Stimulated activated CD4-positive, alpha-beta T cell treated with anti-CD3 and anti-CD28 coated beads, Interleukin-15, amount 100 ng/mL, for 24 hours (primary cell): ENCODE results near the gene FAM124A.

Experiments used
- DNase-seq: peaks from one replicate; pipeline ENCODE4 v3.0.0-alpha.2; 2020

Gene FAM124A

GRCh38 chr13:51222037-51222685 is at the start of gene FAM124A:
Gene FAM124A, plus strand, starts transcription at chr13:51222398. Its CDS starts 104 bp downstream, at chr13:51222502.
- peak; percentile 69 for DNase-seq

- DNase-seq, result no peak
Observed at GRCh38 chr13:51175021-51175420, 47.2 kb upstream of the FAM124A start.

GRCh38 chr13:51175639-51176038 is 46.6 kb upstream of the FAM124A start:
- no peak for DNase-seq

- DNase-seq, result no peak
Observed at GRCh38 chr13:51177188-51177587, 45.0 kb upstream of the FAM124A start.

GRCh38 chr13:51178456-51179074 is 43.6 kb upstream of the FAM124A start:
- no peak for DNase-seq

GRCh38 chr13:51179432-51179971 is 42.7 kb upstream of the FAM124A start:
- DNase-seq, result no peak

GRCh38 chr13:51180853-51181511 is 41.2 kb upstream of the FAM124A start:
- DNase-seq, result no peak

GRCh38 chr13:51181786-51182383 is 40.3 kb upstream of the FAM124A start:
- DNase-seq, result no peak

- DNase-seq, result no peak
Observed at GRCh38 chr13:51191743-51192142, 30.5 kb upstream of the FAM124A start.

- no peak for DNase-seq
Observed at GRCh38 chr13:51192348-51192747, 29.9 kb upstream of the FAM124A start.

- no peak for DNase-seq
Observed at GRCh38 chr13:51193387-51193786, 28.8 kb upstream of the FAM124A start.

- no peak for DNase-seq
Observed at GRCh38 chr13:51194942-51195341, 27.3 kb upstream of the FAM124A start.

- no peak for DNase-seq
Observed at GRCh38 chr13:51201886-51202285, 20.3 kb upstream of the FAM124A start.

- no peak for DNase-seq
Observed at GRCh38 chr13:51202477-51203046, 19.6 kb upstream of the FAM124A start.

- no peak for DNase-seq
Observed at GRCh38 chr13:51206584-51206983, 15.6 kb upstream of the FAM124A start.

GRCh38 chr13:51207881-51208280 is 14.3 kb upstream of the FAM124A start:
- DNase-seq, result no peak

GRCh38 chr13:51208716-51209115 is 13.5 kb upstream of the FAM124A start:
- DNase-seq, result no peak

- no peak for DNase-seq
Observed at GRCh38 chr13:51211910-51212309, 10.3 kb upstream of the FAM124A start.

- DNase-seq, result no peak
Observed at GRCh38 chr13:51212758-51213157, 9.4 kb upstream of the FAM124A start.

GRCh38 chr13:51213173-51213728 is 8.9 kb upstream of the FAM124A start:
- DNase-seq, result no peak

GRCh38 chr13:51218626-51219025 is 3.6 kb upstream of the FAM124A start:
- DNase-seq, result no peak

GRCh38 chr13:51220706-51221105 is 1.5 kb upstream of the FAM124A start:
- DNase-seq, result no peak

GRCh38 chr13:51221108-51221507 is 1.1 kb upstream of the FAM124A start:
- no peak for DNase-seq
